GM18520 (cell line): ENCODE data around the gene LCOR.

Source experiments
- ATAC-seq: cut with Tn5 transposase; IDR thresholded peaks from one replicate; pipeline ENCODE4 v1.9.1; 2021; ENCODE audit not compliant: unreplicated experiment

Gene LCOR

DNA sequence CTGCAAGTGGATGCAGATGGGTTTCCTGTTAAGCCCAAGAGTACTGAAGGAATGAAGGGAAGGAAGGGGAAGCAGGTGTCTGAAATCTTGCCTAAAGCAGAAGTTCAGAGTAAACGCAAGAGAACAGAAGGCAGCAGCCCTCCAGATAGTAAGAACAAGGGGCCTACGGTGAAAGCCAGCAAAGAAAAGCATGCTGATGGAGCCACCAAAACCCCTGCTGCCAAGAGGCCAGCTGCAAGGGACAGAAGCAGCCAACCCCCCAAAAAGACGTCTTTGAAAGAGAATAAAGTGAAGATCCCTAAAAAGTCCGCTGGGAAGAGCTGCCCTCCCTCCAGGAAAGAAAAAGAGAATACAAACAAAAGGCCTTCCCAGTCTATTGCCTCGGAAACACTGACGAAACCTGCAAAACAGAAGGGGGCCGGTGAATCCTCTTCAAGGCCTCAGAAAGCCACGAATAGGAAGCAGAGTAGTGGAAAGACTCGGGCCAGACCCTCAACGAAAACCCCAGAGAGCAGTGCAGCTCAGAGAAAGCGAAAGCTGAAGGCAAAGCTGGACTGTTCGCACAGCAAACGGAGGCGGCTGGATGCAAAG is 152.5 kb downstream of the LCOR start:
- ATAC-seq = no peak

DNA sequence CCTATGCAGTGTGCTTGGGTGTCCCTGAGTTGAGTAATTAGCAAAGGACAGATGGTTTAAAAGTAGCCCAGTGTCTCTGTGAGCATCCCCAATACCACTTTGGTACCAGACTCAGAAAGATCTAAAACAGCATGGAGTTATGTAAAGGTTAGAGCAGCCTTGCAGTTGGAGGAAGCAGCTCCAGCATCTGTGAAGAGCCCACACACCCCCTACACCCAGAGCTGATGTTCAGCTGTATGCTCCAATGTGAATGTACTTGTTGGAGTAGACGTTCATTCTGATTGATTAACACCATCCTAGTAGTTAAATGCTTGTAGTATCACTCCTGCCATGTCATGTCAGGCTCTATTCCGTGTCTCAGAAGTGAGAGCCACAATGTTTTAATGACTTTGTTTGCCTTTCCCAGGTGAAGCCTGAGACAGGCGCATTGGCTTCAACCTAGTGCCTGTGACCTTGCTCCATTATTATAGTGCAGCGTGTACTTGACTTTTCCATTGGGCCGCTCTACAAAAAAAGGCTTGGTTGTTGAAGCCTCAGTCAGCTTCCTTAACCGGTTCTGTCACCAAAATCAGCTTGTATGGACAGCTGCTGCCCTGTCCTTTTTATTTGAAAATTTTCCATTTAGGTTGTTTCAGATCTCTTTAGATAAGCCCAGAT is 154.2 kb downstream of the LCOR start:
- ATAC-seq = no peak

DNA sequence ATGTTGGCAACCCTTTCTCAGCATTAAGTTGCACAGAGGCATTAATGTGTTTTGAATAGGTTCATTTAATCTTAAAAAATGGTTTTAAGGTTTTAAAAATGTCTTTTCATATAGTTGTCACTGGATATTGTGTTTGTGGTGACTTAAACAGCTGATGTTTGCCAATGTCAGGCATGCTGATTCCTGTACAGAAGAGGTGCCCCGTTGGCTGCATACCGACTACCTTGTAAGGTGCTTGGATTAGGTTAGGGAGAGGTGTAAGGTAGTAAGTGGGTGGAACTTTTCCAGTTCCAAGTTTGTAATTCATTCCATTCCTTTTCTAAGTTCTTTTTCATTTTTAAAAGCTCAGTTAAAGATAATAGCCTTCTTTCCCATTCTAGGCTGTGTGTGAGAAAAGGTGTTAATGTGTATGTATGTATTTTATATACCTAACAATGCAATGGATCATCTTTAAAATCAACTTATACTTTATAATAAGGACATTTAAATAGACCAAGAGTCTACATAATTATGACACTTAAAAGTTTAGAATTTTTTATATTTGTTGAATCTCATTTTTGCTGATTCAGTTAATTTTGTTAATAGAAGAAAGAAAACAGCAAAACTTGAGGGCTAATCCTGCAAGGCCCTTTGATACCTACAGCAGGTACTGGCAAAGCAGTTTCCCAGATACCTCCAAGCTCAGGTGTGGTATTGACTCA is 155.2 kb downstream of the LCOR start:
- ATAC-seq = no peak

DNA sequence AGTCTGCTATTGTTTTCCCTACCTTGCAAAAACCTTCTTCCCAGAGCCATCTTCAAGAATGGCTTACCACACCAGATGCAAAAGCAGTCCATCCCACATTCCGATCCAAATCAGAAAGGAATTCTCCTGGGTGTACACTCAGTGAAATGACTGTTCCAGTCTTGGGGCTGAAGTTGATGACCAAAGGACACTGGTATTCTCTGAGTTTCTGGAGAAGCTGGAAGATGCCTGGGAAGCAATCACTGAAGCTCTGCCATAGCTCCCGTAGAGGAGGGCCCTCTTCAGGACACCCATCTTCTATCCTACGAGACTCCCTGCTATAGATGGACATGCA is 155.7 kb downstream of the LCOR start:
- ATAC-seq = no peak

DNA sequence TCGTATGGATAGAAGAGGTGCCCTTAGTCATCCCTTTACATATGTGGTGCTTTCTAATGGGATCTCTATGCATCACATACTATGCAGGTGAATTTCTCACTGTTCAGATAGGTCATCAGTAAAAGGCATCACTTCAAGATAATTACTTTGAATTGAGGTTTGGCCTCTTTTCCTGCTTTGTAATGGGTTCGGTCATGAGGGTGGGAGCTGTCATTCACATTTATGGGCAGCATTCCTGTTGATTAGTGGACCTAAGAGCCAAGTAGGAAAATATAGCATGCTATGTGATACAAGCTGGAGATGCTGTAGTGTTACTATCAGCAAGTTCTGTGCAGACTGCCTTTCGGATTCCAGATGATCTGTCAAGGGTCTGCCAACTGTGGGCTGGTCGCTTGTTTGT is 156.3 kb downstream of the LCOR start:
- no peak for ATAC-seq

DNA sequence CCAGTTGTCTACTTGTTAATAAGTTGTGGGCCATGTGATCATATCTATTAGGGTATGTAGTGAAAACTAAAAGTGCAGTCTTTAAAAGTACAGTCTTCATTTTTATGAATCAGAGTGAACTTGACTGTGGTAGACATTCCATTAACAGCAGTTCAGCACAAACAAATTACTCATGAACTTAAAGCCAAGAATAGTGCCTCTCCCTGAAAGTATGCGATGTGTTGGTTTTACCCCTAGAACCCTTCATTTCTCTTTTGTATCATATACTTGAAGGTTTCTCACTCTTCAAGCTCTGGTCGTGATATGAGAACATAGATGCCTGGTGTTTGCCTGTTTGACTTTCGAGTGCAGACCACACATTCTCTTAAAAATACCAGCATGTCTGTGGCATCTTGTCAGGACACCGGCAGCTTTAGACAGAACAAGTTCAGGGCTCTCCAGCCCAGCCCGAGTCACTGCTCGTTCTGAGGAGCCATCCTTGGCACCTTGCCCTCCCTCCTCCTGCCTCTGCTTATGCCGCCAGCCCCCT is 159.3 kb downstream of the LCOR start:
- ATAC-seq = peak; percentile 51

DNA sequence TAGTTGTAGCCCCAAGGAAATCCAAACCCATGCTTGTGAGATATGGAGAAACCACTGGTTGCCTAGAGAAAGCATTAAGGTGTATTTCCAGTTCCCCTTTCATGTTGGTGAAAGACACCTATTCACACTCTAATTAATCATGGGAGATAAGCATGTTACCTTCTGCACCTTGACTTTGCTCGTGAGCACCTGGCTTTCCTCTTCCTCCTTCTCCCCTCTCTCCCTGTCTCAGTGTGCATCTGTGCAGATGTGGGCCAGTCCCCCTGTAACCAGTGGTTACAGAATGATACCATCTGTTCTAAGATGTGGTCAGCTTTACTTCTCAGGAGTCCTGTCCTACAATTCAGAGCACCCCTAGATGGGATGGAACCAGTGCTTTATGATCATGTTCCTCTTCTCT is 160.6 kb downstream of the LCOR start:
- ATAC-seq = peak; percentile 46

DNA sequence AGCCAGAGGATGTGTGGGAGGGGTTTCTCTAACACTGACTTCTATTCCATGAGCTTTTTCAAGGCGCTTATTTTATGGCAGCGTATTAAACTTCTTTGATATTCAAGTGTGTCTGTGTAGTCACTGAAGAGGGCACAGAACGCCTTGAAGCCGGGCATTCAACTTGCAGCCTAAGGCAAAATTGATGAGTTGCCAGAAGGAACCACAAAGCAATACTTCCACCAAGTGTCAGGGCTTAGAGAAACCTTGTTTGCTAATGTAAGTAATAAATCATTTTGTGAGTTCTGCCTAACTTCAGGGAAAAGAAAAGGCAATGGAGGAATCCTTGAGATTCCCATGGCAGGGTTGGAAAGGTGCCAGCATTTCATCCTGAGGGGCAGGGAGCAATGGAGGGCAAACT is 163.8 kb downstream of the LCOR start:
- no peak for ATAC-seq

DNA sequence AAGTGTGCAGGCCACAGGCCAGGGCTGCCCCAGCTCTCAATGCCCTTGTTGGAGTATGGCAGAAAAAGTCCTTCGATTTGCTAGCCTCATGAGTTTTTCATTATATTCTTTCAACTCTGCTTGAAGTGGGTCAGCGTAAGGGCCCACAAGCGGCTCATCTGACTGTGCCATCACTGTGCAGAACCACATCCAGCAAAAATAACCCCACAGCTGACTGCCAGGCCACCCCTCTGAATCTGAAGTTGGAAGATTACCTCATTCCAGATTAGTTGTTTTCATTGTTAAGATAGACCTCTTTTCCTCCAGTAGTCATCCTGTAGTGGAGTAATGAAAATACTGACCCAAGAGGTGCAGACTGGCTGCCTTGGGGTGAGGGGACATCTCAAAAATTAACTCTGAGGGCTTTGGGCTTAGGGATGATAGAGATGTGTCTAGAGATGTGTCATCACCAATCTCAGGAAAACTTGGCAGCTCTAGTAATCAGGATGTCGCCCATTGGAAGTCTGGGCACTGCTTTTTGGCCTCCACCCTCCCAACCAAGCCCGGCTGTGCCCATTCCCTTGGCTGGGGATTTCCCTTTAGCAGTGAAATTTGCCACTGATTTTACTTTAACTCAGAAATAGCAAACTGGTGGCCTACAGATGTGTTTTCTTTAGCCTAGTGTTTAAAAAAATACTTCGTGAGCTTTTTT is 164.3 kb downstream of the LCOR start:
- no peak for ATAC-seq

DNA sequence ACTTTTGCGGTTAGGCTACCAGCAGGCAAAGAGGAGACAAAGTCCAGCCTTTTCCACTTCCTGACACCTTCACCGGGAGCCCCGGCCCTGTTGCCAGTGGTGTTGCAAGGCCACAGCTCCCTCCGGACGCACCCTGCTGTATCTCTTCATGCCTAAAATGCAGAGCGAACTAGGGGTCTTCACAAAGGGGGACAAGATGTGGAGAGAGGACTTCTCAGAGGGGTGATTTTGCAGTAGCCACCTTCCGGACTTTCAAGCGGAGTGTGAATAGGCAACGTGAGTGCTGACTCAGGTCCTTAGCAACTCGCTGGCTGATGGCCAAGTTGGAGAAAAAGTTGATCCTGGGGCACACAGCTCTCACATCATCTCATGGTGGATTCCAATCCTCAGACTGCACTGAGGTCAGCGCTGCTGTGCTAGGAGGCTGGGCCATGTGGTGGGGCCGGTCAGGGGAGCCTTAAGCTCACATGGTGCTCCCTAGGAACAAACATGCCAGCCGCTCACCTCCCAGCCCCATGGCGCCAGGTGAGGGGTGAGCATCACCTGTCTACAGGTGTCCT is 166.3 kb downstream of the LCOR start:
- ATAC-seq = no peak

DNA sequence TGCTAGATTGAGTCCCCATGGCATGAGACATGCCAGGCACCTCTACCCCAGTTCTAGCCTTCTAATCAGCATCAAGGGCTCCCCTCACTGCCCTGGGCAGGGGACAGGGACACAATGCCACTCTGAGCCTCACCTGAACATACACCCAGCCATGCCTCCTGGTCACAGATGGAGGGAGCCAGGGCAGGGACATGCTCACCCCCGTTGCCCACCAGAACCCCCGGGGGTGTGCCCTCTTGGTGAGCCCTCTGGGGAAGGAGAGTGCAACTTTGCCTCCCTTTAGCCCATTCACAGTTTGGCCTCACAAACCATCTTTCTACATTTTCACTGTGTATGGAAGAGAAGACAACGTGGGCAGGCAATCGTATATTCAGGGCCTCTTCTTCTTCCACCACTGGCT is 167.2 kb downstream of the LCOR start:
- no peak for ATAC-seq

DNA sequence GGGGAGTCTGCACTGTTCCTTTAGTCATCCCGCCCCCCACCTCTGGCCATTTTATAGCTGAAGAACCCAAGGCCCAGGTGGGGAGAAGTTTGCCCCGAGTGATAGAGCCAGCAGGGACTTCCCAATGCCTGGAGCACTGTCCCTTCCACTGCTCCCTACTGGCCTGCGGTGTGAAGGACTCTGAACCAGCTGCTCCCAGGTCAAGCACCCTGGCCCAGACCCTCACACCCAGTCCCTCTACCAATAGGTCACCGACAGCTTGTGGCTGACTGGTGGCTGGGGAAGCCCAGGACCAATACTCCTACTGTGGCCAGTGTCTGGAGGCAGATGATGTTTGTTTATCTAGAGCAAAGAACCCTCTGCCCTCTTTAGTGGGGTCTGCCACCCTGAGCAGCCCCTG is 167.9 kb downstream of the LCOR start:
- ATAC-seq = no peak

DNA sequence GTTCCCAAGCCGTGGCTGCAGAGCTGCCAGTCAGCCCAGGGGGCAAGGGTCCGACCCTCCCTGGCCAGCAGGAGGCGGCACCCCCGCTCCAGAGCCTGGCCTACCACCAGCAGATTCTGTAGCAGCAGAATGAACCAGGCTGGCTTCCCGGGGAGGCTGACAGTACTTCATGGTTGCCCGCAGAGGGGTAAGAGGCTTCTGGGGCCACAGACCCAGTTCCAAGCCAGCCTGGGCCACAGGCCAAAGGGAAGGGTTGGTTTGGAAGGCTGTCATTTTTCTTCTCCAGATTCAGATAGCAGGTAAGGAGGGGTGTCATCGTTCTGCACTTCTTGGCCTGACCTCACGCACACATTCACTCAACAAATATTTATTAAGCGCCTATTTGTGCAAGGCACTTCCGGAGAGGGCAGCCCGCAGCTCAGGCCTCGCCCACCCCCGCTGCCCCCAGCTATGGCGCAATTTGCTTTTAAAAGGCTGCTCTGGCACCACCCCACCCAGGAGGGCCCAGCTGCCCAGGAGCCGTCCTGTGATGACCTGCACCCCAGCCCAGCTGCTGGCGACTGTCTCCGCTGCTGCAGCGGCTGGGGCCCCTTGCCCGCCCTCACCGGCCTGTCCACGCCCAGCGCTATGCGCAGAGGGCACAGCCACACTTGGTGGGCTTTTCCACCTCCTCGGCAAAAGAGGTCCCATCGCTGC is 168.5 kb downstream of the LCOR start:
- no peak for ATAC-seq

DNA sequence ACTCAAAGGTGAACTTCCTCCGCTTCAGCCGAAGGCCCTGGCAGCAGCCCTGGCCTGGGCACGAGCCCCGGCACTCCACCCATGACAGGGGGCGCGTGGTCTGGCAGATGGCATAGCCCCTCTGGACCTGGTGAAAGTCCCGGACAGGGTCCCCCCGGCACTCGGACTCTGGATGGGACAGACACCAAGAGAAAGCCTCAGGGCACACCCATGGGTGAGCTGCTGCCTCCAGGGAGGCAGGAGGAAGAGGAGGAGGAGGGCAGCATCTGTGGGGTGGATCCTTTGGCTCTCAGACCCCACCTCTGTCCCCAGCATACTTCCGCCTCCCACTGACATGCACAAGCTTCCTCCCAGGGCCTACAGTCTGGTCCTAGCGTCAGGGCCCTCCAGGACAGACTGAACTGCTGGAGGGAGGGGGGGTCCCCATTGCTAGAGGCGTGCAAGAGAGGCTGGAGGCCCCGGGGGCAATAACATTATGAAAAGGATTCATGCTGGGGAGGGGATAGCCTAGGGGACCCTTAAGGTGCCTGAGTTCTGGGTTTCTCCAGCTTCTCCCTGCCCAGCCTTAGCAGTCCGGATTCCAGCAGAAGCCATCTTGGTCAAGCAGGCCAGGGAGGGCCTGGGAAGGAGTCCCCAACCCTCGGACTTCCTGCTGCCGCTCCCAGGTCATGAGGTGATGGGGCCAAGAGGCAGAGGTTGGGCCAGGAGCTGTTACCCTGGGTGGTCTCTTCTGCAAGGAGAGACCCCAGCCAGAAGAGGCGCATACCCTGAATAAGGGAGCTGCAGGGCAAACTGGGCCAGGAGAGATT is 169.3 kb downstream of the LCOR start:
- ATAC-seq = no peak

DNA sequence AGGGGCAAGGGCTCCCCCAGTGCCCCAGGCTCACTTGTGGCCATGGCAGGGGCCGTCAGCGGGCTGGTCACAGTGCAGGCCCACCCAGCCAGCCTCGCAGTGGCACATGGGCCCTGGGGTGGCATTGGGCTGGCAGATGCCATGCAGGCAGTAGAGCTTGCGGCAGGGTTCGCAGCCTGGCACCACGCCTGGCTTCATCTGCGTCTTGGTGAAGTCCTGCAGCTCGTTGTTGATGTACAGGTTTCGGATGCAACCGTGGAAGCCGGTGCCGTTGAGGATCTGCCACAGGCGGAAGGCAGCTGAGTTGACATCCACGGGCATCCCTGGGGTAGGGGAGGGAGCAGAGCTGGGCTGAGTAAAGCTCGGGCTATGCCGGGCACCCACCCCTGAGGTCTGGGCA is 170.6 kb downstream of the LCOR start:
- no peak for ATAC-seq

DNA sequence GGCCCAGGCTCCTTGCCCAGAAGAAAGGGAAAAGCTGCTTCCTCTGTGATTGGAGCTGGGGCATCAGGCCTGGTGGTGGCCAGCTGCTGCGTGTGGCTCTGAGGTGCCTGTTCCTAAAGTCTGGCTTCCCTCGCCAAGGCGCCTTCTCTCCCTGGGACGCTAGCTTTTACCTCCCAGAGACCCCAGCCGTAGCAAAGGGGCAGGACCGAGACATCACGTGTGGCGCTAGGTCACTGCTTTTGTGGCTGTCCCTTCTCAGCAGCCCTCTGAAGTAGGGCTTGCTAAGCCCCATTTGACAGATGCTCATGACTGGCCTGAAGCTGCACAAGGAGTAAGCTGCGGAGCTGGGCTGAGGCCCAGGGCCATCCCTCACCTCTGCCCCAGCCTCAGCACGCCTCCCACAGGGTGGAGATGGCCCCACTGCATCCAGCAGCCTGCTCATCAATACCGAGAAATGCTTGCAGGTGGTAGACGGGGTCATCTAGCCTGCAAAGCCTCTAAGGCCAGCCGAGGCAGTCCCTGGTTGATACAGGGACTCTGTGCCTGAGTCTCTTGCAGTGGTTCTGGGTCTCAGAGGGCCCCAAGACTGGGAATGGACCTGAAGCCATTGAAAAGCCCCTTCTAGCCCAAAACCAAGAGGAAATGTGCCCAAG is 171.2 kb downstream of the LCOR start:
- ATAC-seq = no peak

DNA sequence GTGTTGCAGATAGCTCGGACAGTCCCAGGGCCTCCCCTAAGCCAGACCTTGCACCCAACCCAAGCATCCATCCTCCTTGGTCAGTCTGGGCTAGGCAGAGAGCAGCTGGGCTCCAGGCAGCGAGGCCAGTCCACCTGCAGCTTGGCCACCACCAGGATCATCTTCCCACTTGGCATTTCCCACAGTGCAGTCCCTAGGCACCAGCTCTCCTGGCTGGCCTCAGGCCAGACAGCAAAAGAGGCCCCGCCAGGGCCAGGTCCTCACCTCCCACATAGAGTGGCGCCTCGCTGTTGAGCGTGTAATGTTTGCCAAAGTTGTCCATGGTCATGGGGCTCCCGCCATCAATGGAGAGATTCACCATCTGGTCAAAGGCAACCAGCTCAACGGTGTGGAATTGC is 171.7 kb downstream of the LCOR start:
- ATAC-seq = no peak

DNA sequence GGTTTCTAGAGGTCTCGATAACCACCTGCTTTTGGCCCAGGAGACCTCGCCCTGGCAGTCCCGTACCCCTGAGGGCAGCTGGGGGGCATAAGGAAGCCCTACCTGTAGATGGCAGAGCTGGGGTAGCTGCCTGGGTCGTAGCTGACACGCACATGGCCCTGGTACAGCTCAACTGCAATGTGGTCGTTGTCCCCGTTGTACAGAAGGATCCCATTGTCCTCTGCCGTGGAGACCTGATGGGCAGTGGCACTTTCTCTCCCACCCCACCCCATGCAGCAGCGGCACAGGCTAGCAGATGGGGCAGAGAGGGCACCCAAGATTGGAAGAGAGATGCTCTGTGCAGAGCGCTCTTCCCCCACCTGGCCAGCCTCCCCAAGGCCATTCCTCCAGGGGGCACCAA is 172.5 kb downstream of the LCOR start:
- ATAC-seq = no peak

DNA sequence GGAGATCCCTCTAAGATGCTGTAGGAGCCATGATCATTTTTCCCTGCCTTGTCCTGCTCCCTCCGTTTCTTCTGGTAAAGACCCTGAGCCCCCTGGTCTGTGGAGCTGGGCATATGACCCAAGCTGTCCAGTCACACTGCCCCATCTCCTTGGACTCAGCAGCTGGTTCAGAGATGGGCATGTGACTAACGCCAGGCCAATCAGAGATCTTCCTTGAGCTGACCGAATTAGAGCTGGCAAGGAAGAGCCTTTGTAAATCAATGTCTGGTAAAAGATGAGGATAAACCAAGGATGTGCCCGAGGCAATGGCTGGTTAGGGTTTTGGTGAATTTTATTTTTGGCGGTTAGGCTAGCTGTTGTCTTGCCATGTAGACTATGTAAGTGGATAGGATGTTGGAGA is 173.3 kb downstream of the LCOR start:
- ATAC-seq = no peak

DNA sequence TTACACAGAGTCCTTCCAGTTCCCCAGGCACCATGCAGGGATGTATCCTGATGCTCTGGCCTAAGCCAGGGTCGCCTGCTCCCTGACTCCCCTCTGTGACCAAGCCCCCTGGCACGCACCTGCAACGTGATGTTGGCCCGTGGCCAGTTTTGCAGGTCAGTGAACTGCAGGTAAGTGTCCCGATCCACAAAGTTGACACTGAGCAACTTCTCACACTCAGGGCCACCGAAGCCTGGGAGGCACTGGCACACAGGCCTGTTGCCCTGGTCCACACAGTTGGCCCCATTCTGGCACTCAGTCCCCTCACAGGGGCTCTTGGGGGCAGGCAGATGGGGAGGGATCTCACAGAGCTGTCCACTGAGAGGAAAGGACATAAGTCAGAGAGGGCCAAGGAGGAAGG is 174.3 kb downstream of the LCOR start:
- no peak for ATAC-seq
